GM18498 (cell line): ENCODE measurements around the gene CDCA3.
"Not testable (repeated sequence)": the region's sequence is repeated elsewhere in the genome, so short reads cannot be mapped to it uniquely, and the experiment has no call there.

Experiments used
- ATAC-seq: cut with Tn5 transposase; IDR thresholded peaks from one replicate; pipeline ENCODE4 v1.9.1; 2021; ENCODE audit warnings: mild to moderate bottlenecking, moderate library complexity; ENCODE audit not compliant: unreplicated experiment

The CDCA3 gene

DNA sequence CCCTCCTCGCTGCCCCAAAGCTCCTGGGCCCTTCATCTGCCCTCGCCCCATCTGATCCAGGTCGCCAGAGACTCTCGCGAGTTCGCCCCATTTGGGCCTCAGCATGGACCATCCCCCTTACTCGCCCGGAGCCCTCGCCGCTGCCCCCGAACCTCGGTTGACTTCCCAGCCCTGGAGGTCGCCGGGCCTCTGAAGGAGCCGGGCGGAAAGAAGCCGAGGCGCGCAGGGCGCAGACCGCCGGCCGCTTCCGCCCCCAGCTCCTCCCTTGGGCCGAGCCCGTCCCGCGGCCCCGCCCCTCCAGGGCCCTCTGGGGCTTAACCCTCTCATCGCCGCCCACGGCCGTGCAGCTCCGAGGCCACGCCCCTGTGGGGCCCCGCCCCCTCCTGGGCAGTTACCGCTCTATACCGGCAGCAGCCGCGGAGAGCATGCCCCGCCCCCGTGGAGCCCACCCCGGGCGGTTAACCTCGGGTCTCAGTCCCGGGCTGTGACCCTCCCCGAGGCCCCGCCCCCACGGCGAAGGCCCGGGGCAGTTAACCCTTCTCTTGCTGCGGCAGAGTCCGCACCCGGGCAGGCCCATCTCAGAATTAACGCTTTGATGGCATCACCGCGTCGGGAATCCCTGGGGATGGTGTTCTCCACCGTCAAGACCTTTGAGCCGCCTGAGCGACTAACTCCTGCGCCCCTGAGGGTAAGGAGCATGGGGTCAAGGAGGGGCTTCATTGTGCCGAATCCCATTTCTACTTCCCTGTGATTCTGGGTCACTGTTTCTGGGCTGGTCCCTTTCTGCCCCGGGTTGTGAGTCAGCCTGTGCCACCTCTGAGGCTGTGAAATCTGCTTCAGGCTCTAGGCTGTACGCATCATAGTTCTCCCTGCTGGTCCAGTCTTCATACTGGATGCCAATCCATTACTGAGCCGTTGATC, 22.3 kb upstream of the CDCA3 start, which contains the start of gene SPSB2:
Gene SPSB2, minus strand, starts transcription at position 210 of the 921 bp plus-strand sequence. CDS start 402 bp downstream, outside the sequence.
- ATAC-seq, result peak; percentile 75

- peak; percentile 35 for ATAC-seq
Measured at GRCh38 chr12:6872073-6873048, 21.3 kb upstream of the CDCA3 start.

DNA sequence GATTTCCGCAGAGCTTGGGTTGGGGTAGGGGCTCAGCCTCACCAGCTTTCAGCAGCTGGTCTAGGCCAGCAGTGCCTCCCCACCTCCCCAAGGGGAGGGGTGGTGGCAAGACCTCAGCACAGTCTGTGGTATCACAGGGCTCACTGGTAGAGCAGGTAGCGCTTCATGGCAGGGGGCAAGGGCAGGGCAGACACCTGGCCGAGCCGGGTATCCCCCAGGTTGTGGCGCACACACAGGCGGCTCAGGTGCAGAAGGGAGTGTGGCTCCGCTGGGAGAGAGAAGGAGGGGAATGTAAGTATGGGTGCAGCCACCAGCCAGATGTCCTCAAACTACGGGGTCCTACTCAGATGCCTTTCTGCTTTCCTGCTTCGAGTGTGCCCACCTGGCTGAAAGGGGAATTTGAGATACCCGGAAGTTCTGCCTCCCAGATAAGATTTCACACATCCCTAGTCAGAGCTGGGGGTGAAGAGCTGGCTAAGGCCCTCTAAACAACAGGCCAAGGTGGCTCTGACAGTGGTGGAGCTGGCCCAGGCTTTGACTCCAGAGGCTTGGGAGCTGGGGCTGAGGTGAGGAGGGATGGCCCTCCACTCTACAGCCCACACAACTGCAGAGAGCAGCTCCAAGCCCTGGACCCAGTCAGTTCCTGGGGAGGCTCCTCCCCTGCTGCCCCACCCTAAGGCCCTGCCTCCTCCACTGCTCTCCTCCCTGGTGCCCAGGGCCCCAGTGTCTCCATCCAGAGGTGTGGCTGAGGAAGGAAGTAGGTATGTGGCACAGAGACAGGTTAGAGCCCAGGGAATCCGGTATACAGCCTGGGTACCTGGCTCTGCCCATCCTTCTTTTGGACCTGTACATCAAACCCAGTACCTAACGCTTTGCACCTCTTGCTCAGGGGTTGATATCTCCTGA, 20.2 kb upstream of the CDCA3 start:
- ATAC-seq, result no peak

GRCh38 chr12:6870304-6870703, 19.2 kb upstream of the CDCA3 start:
- not testable (repeated sequence) for ATAC-seq

DNA sequence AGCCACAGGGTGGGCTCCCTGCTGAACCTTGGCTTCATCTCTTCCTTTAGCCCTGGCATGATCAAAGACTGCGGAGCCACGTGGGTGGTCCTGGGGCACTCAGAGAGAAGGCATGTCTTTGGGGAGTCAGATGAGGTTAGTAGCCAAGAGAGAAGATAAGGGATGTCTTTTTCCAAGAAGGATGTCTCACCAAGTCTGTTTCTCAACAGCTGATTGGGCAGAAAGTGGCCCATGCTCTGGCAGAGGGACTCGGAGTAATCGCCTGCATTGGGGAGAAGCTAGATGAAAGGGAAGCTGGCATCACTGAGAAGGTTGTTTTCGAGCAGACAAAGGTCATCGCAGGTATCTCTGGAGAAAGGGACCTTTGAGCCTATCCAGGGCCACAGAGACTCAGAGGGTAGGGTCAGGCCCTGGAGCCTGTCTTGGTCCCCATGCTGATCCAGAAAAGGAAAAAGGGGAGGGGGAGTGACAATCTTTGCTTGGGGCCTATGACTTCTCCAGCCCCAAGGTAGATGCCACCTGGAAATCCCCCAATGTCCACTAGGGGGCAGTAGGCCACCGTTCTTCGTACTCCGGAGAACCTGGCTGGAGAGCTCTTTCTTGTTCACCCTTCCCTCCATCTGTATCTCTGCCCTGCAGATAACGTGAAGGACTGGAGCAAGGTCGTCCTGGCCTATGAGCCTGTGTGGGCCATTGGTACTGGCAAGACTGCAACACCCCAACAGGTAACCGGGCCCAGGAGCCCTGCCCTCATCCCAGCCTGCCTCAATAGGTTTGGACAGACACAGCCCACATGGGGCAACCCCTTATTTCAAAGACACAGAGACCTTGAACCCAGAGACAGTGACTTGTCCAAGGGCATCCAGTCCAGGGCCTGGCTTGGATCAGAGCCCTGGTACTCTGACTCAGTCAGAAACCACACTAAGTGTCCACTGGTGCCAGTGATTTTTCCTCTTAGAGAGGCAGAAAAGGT, 18.2 kb upstream of the CDCA3 start:
- ATAC-seq, result no peak

GRCh38 chr12:6868211-6869048, 17.3 kb upstream of the CDCA3 start:
- ATAC-seq, result no peak

- ATAC-seq, result peak; percentile 65
Measured at GRCh38 chr12:6867413-6868210, 16.5 kb upstream of the CDCA3 start, which contains the start of gene TPI1. Gene TPI1, plus strand, starts transcription at chr12:6867531. Its CDS starts 36 bp downstream, at chr12:6867567.

- ATAC-seq, result peak; percentile 11
Measured at GRCh38 chr12:6866920-6867412, 15.9 kb upstream of the CDCA3 start.

GRCh38 chr12:6866163-6866919, 15.3 kb upstream of the CDCA3 start:
- no peak for ATAC-seq

DNA sequence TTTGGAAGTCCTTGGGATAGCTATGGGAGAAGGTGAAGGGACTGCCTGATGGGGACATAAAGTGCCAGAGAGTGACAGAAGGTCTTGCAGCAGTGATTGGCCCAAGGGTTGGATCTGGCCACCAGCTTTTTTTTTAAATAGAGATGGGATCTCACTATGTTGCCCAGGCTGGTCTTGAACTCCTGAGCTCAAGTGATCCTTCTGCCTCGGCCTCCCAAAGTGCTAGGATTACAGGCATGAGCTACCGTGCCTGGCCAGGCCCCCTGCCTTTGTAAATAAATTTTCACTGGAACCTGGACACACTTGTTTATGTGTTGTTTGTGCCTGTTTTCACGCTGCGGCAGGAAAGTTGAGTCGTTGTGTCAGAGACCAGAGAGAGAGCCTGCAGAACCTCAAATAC, 14.2 kb upstream of the CDCA3 start:
- ATAC-seq, result not testable (repeated sequence)

DNA sequence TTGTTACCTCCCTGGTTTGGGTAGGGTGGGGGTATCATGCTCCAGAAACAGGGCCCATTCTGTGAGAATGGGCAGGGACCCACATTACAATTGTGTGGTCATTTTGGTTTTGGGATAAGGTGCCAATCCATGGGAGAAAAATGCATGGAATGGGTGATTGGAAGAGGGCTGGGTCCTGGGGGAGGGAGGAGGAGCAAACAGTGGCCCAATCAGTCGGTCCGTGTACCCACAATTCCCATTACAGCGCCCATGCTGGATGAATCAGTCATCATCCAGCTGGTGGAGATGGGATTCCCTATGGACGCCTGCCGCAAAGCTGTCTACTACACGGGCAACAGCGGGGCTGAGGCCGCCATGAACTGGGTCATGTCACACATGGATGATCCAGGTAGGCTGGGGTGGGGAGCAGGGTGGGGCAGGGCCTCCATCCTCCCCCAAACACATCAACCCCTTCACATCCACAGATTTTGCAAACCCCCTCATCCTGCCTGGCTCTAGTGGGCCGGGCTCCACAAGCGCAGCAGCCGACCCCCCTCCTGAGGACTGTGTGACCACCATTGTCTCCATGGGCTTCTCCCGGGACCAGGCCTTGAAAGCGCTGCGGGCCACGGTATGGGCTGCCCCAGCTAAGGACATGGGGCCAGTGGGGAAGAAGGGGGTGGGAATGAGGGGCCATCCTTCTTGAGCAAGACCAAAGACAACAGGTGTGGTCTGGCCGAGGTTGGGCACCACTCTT, 12.7 kb upstream of the CDCA3 start:
- no peak for ATAC-seq

DNA sequence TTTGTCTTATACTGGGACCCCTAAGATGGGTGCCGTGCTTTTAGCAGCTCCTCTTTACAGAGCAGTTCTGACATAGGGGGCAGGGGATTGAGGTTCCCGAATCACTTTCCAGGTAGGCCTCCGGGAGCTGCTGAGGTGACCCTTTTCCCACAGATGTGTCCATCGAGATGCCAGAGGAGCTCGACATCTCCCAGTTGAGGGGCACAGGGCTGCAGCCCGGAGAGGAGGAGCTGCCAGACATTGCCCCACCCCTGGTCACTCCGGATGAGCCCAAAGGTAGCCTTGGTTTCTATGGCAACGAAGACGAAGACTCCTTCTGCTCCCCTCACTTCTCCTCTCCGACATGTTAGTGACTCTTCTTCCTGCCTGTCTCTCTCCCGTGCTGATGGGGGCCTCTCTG, 11.9 kb upstream of the CDCA3 start:
- ATAC-seq, result no peak

GRCh38 chr12:6861391-6861790, 10.3 kb upstream of the CDCA3 start:
- no peak for ATAC-seq

GRCh38 chr12:6860942-6861341, 9.9 kb upstream of the CDCA3 start:
- ATAC-seq, result no peak

GRCh38 chr12:6860116-6860515, 9.0 kb upstream of the CDCA3 start:
- no peak for ATAC-seq

GRCh38 chr12:6858799-6859198, 7.7 kb upstream of the CDCA3 start:
- no peak for ATAC-seq
